NCI-H446 treated with DMSO at 0.1 percent for 48 hours (cell line): ENCODE data around the gene ATP8B1.
"Not testable (repeated sequence)": the region's sequence is repeated elsewhere in the genome, so short reads cannot be mapped to it uniquely, and the experiment has no call there.

Experiments used
- DNase-seq: peaks from one replicate; lab custom pipeline; 2025; lab: John Stamatoyannopoulos, UW

The ATP8B1 gene

DNA sequence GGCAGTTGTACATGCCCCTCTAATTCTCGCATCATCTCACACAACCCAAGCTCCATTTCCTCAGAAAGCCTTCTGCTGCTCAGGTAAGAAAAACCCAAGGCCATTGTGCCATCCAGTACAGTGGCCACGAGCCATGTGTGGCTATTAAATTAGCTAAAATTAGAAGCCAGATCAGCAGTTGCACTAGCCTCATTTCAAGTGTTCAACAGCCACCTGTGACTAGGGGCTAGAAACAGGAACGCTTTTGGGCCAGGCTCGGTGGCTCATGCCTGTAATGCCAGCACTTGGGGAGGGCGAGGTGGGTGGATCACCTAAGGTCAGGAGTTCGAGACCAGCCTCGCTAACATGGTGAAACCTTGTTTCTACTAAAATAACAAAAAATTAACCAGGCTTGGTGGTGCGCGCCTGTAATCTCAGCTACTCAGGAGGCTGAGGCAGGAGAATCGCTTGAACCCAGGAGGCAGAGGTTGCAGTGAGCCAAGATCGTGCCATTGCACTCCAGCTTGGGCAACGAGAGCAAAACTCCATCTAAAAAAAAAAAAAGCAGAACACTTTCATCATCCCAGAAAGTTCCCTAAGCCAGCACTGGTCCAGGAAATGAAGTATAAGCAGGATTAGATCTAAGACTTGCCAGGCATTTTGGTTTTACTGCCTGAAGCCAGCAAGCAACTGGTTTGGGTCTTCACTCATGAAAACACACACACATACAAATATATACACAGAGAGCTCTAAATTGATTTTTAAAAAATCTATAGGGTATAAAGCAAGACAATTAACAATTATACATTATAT is 35.7 kb downstream of the ATP8B1 start:
- no peak for DNase-seq

- no peak for DNase-seq
Observed at GRCh38 chr18:57764995-57765394, 38.1 kb downstream of the ATP8B1 start.

DNA sequence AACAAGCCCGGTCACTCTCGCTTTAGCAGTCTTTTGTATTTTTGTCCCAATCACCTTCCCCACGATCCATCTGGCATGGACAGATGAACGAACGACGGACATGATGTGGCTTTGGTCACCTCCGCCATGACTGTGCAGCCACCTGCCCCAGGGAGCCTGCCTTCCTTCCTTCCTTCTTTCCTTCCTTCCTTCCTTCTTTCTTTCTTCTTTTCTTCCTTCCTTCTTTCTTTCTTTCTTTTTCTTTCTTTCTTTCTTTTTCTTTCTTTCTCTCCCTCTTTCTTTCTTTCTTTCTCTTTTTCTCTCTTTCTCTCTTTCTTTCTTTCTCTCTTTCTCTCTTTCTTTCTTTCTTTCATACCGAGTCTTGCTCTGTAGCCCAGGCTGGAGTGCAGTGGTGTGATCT is 39.0 kb downstream of the ATP8B1 start:
- DNase-seq = no peak

DNA sequence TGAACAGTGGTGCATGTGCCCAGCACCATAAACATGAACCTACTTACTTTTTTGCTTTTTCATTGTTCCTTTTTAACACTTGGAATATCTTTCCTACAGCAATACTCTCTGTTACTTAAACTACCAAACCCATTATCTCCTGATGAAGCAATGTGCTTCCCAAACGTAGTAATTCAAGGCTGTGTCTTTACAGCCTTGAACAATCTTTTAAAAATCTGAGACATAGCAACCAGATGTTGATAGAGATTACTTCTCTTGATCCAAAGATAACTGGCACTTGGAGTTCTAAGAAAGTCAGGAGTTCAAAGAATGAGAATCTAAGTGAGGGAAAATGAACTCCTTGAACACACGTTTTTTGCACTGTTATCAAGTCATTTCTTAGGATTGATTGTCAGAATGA is 40.4 kb downstream of the ATP8B1 start:
- no peak for DNase-seq

DNA sequence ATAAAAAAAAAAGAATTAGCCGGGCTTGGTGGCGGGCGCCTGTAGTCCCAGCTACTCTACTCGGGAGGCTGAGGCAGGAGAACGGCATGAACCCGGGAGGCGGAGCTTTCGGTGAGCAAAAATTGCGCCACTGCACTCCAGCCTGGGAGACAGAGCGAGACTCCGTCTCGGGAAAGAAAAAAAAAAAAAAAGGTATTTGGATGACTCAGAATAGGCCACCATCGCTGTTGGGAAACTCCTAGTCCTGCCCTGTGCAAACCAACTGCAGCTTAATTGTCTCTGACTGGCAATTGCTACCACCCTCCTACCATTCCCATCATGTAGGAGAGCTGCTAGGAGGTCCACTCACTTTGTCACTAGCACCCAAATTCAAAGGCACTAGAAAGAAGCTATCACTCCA is 43.5 kb downstream of the ATP8B1 start:
- DNase-seq = no peak

DNA sequence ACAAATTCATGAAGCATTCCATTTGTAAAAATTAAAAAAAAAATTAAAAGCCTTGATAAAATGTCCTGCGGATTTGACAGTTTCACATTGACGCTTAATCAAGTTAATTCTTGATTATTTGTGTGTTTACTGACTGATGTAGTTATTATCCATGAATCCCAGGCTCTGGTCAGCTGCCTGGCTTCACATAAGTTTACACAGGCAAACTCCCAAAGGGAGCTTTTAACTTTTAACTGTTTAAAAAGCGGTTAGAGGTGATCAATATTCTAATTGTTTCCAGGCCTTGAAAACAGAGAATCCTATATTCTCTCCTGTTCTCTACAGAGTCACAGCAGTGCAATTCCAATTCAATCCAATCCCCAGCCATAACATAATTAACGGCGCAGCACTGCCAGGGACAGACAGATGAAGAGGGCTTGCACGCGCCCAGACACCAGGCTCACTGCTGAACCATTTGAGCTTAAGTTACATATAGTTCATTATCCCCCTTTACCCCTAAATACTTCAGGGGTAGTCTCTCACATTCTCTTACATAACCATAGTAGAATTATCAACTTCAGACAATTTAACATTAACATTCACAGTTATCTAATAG is 47.5 kb downstream of the ATP8B1 start:
- no peak for DNase-seq

DNA sequence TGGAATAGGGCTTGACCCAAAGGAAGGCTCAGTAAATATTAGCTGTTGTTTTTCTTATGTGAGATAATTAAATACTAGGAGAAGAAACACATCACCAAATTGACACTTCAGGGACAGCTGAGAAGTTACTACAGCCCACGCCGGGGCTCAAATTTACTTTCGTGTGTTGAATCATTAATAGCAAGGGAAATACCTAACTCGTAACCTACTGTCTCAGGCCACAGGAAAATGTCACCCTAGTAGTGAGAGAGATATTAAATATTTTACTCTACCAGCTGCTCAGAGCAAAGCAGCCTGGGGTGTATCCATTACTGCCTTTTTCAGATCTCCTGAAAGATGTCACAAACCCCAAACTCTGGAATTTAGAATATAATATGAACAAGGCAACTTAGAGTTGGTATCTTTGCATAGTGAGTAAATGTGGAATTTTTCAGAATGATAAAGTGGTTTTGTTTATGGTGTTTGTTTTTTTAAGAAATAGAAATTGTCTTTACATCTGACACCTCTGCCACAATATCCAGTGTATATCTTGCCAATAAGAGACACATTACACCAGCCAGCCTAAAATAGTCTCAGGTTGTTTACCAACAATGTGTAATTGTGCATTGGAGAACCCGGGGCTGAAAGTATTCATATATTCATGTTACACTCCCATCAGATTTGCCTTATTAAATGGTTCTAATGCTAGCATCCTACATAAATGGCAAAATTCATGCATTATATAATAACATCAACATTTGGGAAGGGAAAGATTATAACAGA is 48.4 kb downstream of the ATP8B1 start:
- DNase-seq = no peak

DNA sequence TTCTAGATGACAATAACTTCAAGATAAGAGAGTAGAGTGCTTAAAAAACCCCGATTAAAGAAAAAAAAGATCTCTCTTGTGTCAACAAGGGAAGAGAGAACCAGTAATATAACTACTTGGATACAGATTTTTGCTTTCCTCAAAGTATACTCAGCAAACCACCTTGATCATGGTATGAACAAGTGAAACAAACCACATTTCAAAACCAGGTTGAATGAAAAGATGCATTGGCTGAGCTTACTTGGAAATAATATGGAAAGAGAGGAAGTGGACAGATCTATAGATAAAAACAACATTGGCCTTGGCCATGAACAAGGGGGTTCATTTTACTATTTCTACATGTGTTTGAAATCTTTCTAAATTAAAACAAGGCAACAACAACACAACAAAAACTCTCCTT is 50.1 kb downstream of the ATP8B1 start:
- no peak for DNase-seq

DNA sequence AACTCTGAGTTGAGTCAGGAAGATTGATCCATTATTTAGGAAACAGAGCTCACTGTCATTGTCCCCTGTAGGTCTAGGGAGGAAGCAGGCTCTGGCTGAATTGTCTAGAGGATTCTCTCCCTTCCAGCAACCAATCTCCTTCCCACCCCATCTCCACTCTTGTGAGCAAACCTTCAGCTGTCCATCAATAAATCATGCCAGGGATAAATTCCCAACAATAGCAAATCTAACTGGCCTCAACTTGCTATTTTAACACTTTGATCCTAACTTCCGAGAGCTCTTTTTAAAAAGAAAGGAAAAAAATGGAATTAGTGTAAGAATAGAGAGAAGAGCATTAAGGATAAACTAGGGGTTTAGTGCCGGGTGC is 53.5 kb downstream of the ATP8B1 start:
- no peak for DNase-seq

DNA sequence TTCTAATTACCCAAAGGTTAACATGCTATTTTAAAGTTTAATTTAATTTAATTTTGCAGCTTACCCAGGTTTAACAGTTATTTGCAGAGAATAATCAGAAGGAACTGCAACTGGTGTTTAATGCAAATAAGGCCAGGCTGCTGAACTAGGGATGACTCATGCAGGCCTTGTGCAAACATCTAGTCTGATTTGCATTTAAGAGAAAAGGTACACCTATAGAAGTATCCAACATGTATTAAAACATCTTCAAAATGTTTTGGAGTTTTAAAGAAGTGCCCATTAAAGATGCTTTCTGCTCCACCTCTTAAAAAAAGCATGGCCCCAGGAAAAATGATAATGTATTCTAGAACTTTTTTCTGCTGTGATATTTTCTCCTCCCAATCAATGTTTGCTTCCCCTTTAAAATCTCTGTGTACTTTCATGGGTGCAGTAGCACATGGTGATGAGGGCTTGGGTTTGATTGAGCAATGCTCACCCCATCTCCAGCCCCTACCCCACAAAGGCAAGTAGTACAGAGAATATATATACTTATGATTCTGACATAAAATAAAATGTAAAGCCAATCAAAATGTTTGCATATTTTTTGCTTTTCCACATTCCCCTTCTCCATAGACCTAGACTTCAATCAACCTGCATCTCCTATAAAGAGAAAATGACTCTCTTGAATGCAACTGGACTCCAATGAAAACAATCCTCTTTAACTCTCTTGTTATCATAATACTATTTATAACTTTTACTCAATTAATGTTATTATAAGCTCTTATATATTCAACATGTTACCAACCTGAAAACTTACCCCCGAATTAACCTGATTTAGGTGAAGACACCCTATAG is 54.1 kb downstream of the ATP8B1 start:
- no peak for DNase-seq

- no peak for DNase-seq
Observed at GRCh38 chr18:57747809-57748680, 55.1 kb downstream of the ATP8B1 start.

- DNase-seq = no peak
Observed at GRCh38 chr18:57744211-57744694, 58.9 kb downstream of the ATP8B1 start.

- DNase-seq = no peak
Observed at GRCh38 chr18:57743008-57743407, 60.1 kb downstream of the ATP8B1 start.

DNA sequence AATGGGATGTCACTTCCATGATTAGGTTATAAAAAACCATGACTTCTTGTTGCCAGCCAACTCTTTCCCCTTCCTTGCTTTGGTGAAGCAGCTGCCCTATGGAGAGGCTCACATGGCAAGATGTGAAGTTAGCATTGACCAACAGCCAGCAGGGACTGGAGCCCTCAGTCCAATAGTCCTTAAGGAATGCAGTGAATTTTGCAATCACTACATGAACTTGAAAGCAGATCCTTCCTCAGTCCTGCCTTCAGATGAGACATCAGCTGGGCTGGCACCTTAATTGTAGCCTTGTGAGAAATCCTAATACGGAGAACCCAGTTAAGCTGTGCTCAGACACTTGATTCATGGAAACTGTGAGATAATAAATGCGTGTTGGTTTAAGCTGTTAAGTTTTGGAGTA is 61.8 kb downstream of the ATP8B1 start:
- DNase-seq = no peak

- DNase-seq = no peak
Observed at GRCh38 chr18:57738078-57738477, 65.0 kb downstream of the ATP8B1 start.

DNA sequence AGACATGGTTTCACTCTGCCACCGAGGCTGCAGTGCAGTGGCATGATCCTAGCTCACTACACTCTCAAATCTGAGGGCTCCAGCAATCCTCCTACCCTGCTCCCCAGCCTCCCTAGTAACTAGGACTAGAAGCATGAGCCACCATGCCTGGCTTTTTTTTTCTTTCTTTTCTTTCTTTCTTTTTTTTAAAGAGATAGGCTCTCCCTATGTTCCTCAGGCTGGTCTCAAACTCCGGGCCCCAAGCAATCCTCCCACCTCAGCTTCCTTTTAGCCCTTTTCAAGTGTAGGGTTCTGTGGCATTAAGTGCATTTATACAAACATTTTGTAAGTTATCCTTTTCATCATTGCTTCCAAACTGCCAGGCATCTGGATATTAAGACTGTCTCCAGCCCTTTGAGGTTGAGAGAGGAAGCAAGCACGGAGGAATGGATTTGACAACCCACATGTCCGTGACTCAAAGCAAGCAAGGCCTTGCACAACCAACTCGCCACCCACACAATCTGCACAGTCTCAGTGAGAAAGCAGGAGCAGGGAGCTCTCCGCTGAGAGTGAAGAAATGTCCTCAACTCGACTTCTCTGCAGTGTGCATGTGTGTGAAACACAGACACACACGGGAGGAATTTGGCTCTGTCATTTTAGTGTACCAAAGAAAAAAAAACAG is 65.6 kb downstream of the ATP8B1 start:
- DNase-seq = no peak

DNA sequence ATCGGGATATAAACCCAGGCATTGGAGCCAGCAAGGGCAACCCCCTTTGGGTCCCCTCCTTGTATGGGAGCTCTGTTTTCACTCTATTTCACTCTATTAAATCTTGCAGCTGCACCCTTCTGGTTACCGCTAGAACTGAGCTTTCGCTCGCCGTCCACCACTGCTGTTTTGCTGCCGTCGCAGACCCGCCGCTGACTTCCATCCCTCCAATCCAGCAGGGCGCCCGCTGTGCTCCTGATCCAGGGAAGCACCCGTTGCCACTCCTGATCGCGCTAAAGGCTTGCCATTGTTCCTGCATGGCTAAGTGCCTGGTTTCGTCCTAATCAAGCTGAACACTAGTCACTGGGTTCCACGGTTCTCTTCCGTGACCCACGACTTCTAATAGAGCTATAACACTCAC is 68.1 kb downstream of the ATP8B1 start:
- not testable (repeated sequence) for DNase-seq

GRCh38 chr18:57733861-57734260 is 69.3 kb downstream of the ATP8B1 start:
- no peak for DNase-seq

DNA sequence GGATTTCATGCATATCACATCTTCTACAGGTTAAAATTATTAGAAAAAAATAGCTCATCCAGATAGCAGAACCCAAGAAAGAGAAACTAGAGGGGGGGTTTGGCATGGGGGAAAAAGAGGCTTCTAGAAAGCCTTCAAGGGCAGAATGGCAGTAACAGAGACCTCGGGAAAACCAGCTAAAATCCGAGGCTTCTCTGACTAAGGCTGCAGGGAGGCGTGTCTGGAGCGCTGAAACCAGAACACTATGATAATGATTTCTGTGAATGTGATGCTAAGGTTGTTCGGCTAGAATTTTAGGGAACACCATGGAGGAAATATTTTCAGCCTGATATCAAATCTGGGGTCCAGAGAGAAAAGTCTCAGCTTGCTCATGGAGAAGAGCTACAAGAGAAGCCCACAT is 73.0 kb downstream of the ATP8B1 start:
- no peak for DNase-seq

GRCh38 chr18:57728941-57729511 is 74.1 kb downstream of the ATP8B1 start:
- no peak for DNase-seq
